Left renal cortex interstitium (tissue), 4 donors: ENCODE data around the gene VGLL1. TPM values are rescaled to one million over a fixed set of nuclear protein-coding genes. Genes with fewer than 3 reads are reported as not detected.

Experiments
- DNase-seq, 4 donors: peaks; one replicate each; pipeline ENCODE4 v3.0.0-alpha.2; 2013; ENCODE audit warnings: low read depth in 4 of 4, low spot score in 2 of 4, missing footprints in 1 of 4
- polyA plus RNA-seq, 4 donors: library from polyadenylated mRNA; unstranded; fragments of 120-200 nt; gene quantifications; one replicate each; pipeline ENCODE4 v1.2.1, GENCODE V29; 2013; ENCODE audit not compliant: insufficient read length in 4 of 4

The VGLL1 gene, protein sequence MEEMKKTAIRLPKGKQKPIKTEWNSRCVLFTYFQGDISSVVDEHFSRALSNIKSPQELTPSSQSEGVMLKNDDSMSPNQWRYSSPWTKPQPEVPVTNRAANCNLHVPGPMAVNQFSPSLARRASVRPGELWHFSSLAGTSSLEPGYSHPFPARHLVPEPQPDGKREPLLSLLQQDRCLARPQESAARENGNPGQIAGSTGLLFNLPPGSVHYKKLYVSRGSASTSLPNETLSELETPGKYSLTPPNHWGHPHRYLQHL
- 10 to 100 TPM in 2 of 4 donors, 1 to 10 TPM in 2; 4.3 to 12.5 (median 9.9) TPM for polyA plus RNA-seq

GRCh38 chrX:136531951-136532350 is at the start of gene VGLL1:
Gene VGLL1 (plus strand): TSS chrX:136532215. CDS start chrX:136536021, 3,806 bp downstream.
- DNase-seq, result no peak

DNA sequence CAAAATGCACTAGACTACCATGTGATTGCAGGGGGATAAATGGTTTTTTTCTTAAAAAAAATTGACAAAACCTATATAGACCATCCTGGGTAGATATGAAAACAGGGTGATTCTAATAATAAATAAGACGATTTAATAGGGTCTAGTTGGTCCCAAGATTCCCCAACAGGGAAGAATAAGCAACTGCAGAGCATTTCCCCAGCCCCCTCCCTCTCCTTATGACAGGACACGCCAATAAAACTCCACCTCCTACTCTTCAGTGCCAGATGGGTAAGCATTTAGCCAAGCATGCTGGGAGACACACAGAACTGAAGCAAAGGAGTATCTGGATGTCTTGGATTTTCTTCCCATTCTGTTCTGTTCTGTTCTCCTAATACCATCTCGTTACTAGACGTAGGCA is 44.4 kb upstream of the VGLL1 start, which contains the start of gene BRS3:
BRS3 (plus strand) TSS at position 301 of the 400 bp plus-strand sequence. CDS start 168 bp downstream, outside the sequence.
- DNase-seq, result no peak

- DNase-seq, result no peak
Measured at GRCh38 chrX:136488706-136489105, 43.3 kb upstream of the VGLL1 start.

DNA sequence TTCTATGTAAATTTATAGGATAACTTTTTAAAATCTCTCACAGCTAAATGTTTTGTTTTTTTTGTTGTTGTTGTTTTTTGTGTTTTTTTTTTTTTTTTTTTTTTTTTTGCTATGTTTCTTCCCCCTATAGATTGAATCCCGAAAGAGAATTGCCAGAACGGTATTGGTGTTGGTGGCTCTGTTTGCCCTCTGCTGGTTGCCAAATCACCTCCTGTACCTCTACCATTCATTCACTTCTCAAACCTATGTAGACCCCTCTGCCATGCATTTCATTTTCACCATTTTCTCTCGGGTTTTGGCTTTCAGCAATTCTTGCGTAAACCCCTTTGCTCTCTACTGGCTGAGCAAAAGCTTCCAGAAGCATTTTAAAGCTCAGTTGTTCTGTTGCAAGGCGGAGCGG is 40.2 kb upstream of the VGLL1 start:
- no peak for DNase-seq

DNA sequence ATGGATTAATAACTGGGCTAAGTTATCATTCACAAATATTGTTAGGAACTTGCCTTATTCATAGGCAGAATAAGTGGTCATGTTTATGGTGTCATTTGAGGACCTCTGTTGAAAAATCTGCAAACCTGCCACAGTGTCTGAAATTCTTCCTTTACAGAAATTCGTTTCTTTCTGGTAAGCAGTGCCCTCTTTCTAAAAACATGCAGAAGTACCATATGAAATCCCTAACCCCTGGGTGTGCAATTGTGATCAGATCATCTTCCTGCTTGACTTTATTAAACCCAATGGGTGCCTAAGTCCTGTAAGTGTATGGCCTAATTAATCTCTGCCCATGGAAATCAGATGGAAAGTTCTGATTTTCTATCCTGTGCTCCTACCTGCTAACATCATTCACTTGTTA is 39.0 kb upstream of the VGLL1 start:
- no peak for DNase-seq

DNA sequence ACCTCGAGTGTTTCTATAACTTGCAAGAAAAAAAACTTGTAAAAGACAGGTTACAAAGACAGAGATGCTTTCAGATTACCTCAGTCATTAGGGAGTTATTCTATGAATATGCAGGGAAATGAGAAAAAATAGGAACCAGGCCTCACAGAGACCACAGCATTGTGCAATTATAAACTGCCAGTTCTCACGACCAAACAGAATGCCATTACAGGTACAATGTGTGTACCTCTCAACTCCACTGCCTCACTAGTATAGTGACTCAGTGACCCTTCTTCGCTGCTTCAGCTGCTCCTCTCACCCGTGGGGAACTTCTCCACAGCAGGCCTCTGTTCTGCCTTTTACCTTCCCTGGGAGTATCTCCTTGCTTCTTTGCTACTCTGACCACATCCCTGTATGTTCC is 37.0 kb upstream of the VGLL1 start:
- DNase-seq, result no peak

DNA sequence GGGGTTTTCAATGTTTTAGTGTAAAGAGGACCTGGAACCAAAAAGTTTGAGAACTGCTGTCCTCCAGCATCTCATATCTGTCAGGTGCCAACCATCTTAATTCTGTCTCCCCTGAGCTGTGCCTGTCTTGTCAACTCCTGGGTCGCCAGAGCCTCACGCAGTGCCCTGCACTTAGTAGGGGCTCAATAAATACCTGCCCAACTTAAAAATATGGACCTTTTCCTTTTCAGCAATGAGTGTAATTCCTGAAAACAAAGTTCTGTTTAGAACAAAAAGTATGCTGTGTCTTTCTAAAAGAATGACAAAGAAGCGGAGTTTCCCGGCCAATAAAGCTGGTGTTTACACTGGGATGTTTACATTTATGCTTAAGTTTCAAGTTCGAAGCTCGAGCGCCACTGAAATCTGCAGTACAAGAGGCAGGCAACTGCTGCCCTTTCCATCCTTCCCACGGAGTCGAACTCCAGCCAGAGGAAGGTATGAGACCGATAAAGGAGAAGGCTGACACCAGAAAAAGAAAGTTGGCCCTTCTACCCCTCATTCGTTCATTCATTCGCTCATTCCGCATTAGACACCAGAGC is 35.7 kb upstream of the VGLL1 start:
- no peak for DNase-seq

DNA sequence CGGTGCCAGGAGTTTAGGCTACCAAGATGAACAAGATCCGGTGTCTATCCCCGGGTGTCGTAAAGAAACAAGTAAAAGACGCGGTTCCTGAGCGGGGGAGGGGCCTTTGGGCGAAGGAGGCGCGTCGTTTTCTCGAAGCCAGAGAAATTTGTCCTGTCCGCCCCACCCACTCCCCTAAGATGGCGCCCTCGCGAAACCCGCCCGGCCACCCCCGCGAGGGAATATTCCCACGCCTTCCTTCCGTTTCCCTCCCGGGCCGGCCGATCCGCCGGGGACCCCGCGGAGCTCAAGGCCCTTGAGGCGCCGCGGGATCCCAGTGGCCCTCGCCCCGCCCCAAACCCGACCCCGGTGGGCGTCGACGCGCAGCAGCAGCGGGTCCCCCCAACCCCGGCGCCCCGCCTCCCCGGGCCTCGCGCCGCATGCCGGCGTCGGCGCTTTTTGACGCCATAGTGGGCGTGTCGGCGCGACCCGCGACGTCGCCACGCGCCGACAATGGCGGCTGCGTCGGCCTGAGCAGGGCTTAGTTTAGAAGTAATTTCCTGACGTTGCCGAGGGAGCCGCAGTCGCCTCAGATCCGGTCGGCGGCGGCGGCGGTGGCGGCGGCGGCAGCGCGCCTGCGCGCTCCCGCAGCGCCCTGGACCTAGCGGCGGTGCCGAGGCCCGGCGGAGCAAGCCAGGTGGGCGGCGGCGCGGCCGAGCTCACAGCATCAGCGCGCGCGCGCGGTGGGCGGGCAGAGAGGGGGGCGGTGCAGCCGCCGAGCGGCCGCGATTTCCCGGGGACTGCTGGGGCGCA is 35.1 kb upstream of the VGLL1 start:
- peak; percentile 47 to 78 (median 65) for DNase-seq

- no peak for DNase-seq
Measured at GRCh38 chrX:136497556-136498052, 34.4 kb upstream of the VGLL1 start, which contains the start of gene HTATSF1. Gene HTATSF1 (plus strand): TSS chrX:136497592. CDS start chrX:136497685, 93 bp downstream.

DNA sequence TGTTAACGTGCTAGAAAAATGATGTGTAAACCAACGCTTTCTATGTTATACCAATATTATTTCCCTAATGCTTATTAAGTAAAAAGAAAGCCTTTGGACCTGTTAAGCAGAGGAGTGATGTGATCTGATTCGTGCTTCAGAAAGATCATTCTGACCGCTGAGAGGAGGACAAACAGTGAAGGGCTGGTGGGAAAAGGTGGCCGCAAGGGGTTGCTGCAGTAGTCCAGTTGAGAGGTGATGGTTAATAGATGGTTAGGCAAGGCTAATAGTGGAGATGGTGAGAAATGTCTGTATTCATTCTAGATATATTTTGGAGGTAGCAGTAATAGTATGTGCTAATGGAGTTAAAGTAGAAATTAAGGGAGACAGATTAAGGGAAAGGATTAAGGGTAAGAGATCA is 12.9 kb upstream of the VGLL1 start:
- no peak for DNase-seq

- DNase-seq, result no peak
Measured at GRCh38 chrX:136523770-136524169, 8.2 kb upstream of the VGLL1 start.

- DNase-seq, result peak in 2 of 4 donors; percentile 5 to 25
Measured at GRCh38 chrX:136525738-136526606, 6.0 kb upstream of the VGLL1 start.

DNA sequence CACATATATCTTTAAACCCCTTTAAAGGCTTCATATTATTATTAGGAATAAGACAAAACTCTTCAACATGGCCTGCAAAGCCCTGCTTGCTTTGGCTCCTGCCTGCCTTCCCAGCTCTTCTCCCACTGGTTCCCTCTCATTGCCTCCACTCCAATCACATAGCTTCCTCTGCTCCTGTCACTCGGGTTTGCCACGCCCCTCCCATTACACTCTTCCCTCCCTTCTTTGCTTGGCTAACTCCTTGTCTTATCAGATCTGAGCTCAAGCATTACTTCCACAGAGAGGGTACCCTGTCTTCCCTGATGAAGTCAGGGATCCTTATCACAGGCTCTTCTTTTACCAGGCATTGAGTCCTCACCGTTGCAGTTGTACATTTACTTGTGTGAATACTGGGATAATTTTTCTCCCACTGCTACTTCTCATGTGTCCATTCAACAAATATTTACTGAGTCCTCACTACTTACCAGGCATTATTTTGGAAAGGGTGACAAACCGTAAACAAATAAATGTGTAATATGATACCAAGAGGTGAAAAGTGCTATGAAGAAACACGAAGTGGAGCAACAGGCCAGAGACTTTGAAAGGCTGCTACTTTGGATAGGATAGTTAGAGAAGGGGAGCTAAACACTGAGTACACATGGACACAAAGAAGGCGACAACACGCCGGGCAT is 3.2 kb upstream of the VGLL1 start:
- DNase-seq, result no peak

DNA sequence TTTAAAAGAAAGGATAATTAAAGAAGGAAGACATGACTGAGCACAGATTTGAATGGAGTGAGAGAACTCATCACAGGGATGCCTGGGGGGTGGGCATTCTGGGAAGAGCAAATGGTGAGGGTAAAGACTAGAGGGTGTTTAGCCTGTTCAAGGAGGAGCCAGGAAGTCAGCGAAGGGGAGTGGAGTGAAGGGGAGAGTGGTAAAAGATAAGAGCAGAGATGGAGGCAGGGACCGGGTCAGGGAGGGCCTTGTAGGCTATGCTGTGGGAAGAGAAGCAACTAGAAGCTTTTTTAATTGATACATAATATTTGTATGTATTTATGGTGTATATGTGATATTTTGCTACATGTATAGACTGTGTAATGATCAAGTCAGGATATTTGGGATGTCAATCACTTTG is 2.2 kb upstream of the VGLL1 start:
- DNase-seq, result no peak

DNA sequence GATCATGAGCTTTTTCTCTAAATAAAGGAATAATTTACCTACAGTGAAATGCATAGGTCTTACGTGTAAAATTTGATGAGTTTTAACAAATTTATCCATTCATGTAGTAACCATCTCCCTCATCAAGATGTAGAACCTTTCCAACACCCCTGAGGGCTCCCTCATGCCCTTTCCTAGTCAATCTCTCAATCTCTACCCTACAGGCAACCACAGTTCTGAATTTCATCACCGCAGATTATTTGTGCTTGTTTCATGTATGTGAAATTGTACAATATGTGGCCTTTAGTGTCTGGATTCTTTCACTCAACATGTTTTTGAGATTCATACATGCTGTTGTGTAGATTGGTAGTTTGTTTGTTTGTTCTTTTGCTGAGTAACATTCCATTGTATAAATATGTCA is 2.1 kb downstream of the VGLL1 start:
- DNase-seq, result no peak

DNA sequence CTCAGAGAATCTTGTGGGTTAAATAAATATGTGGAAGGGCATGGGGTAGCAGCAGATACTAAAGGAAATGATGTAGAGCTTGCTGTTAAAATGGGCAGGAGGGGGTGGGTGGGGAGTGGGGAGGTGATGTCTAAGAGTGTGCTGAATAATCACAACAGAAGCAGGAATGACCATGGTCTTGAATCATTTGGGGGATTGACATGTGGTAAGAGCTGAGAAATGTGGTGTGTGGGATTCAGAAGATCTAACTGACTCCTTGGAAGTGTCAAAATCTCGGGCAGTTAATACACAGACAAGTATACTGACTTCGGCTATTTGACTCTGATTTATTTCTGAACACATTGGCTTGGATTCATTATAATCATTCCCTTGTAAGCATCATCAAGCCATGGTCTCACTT is 6.8 kb downstream of the VGLL1 start:
- no peak for DNase-seq

DNA sequence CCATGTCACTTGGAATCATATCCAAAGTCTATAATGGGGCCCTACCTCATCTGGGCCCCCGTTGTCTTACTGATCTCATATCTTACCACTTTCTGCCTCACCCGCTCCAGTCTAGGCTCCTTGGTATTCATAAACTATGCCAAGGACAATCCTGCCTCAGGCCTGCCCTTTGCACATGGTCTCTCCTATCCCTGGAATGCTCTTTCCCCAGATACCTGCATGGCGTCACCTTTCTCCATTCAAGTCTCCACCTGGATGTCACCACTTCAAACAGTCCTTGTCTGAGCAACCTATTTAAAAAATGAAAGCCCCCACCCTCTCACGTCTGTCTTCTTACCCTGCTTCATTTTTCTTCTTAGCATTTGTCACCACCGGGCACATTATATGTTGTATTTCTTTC is 8.2 kb downstream of the VGLL1 start:
- DNase-seq, result no peak

- no peak for DNase-seq
Measured at GRCh38 chrX:136541294-136541693, 9.3 kb downstream of the VGLL1 start.

- no peak for DNase-seq
Measured at GRCh38 chrX:136542281-136542680, 10.3 kb downstream of the VGLL1 start.

DNA sequence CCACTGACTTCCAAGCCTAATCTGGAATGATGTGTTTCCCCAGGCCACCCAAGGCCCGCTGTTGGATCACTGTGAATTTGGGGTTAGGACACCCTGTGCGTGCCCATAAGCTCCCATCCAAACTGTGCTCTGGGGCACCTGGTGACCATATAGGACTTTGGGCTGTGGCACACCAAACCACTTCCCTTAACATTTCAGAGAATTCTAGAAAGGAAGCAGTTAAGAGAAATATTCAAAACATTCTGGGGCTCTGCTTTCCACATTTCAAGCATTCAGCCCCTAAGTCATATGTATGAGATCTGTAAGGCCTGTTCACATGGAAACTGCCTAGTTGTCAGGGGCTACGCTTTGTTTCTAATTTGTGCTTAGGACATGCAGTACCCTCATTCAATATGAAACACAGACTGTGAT is 14.4 kb downstream of the VGLL1 start:
- no peak for DNase-seq
